MM.1S (cell line): ENCODE measurements around the gene TRAF1.

Source experiments
- CTCF ChIP-seq: fragments of 300-600 bp; sonication (generic); IDR thresholded peaks from 2 replicates; pipeline ENCODE4 v1.5.1; 2016; ENCODE audit warnings: antibody characterized with exemption, low read length, mixed read lengths
- EZH2 ChIP-seq: fragments of 300-600 bp; sonication (generic); optimal IDR thresholded peaks from 2 replicates; pipeline ENCODE3; 2017; ENCODE audit warnings: low read depth, mild to moderate bottlenecking, antibody characterized with exemption, low read length, mixed read lengths
- EZH2phosphoT487 ChIP-seq: fragments of 300-600 bp; sonication (generic); IDR thresholded peaks from 2 replicates; pipeline ENCODE4 v1.6.1; 2018; ENCODE audit warnings: antibody characterized with exemption, low read length

- no peak for TF ChIP-seq CTCF
- TF ChIP-seq EZH2 = no peak
- no peak for TF ChIP-seq EZH2phosphoT487
Measured at GRCh38 chr9:120902569-120903535, 23.7 kb downstream of the TRAF1 start.
